DMS79 (cell line): ENCODE data around the gene CCDC127.
"Not testable (repeated sequence)": the region's sequence is repeated elsewhere in the genome, so short reads cannot be mapped to it uniquely, and the experiment has no call there.

ENCODE experiments used
- DNase-seq: peaks from one replicate; lab custom pipeline; 2025; lab: John Stamatoyannopoulos, UW

Gene CCDC127, protein sequence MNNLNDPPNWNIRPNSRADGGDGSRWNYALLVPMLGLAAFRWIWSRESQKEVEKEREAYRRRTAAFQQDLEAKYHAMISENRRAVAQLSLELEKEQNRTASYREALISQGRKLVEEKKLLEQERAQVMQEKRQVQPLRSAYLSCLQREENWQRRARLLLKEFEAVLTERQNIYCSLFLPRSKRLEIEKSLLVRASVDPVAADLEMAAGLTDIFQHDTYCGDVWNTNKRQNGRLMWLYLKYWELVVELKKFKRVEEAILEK

DNA sequence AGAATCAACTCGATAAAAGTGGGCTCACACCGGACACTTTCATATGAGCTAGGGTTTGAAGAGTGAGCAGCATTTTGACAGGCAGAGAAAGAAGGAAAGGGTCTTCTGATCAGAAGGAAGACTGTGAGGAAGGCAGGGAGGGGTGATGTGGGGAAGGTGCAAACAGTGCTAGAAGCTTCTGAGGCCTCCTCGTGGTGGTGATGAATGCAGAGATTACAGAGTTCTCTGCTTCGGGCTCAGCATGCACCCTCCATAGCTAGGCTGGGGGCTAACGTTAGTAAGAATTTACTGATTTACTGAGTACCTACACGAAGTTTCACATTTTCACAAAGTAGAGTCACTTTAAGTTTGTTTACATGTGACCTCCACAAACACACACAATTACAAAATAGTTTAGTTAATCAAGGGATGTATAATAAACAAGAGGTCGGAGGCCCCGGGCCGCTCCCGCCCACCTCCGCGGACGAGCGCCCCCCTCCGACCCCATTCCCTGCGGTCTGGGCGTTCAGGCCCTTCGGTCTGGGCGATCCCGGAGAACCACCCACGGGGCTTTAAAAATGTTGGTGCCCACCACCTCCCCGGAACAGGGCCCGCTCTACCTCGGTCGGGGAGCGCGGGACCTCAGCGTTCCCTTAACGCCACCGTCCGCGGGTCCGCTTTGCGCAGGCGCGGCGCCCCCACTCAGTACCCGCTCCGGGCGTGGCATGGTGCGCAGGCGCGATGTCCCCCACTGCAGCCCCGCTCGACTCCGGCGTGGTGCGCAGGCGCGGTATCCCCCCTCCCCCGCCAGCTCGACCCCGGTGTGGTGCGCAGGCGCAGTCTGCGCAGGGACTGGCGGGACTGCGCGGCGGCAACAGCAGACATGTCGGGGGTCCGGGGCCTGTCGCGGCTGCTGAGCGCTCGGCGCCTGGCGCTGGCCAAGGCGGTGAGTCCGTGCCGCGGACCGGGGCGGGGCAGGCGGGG lies at the start of gene CCDC127, which contains the start of gene SDHA:
Gene CCDC127 (minus strand): TSS at position 660 of the 963 bp plus-strand sequence. CDS start 1,304 bp downstream, outside the sequence.
Gene SDHA (plus strand): TSS at position 827 of the 963 bp plus-strand sequence. CDS start 36 bp downstream, at position 863.
- peak; percentile 73 for DNase-seq

DNA sequence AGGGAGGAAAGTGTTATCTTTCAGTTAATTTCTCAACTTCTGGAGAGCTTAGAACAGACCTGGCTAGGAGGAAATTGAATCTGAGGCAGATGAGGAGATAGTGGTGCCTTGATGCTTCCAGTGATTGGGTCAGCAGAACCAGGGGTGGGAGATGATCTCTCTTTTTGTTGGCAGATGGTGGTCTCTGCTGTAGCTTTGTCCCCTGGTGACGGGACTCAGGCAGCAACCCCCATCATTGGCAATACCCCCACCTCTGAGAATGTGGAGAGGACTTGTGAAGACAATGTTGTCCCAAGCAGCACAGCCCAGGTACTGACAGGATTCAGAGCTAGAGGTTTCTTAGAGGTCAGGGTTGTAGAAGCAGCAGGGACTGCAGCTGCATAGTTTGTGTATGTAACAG lies 49.8 kb upstream of the CCDC127 start:
- DNase-seq, result no peak

DNA sequence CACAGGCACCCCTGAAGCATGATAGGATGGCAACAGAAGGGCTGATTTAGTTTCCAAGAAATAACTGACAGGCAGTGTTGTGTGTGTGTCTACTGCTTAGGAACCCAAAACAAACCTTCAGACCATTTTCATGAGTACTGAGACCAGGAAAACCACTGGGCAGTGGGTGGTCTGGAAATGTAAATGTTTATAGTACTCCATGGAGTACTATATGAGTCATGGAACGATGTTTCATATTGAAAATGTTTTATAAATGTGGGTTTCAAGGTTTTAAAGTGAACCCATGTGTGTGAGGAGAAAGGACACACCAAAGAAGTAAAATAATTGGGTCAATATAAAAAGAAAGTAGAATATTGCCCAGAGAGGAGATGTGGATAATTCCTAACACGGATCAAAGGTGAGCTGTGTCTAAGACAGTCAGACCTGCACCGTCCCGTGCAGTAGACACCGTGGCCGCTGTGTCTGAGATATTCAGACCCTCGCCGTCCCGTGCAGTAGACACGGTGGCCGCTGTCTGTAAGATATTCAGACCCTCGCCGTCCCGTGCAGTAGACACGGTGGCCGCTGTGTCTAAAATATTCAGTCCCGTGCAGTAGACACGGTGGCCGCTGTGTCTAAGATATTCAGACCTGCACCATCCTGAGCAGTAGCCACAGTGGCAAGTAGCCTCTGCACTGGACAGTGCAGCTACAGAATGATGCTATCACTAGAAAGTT lies 48.5 kb upstream of the CCDC127 start:
- not testable (repeated sequence) for DNase-seq

DNA sequence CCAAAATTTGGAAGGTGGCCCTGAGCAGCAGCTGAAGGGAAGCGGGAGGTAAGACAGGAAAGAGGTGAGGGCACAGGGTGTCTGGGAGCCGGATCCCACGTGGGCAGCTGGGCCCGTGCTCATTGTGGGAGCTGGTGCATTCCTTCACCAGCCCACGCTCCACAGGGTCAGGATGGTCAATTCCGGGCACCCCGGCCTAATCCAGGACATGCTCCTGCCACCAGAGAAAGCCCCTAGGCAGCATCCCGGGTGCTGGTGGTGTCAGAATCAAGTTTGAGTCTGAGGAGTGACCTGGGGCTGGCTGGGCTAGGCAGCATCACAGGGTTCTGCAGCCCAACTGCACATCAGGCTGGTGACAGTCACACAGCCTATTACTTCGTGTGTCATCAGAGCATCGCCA lies 46.4 kb upstream of the CCDC127 start:
- DNase-seq, result no peak

DNA sequence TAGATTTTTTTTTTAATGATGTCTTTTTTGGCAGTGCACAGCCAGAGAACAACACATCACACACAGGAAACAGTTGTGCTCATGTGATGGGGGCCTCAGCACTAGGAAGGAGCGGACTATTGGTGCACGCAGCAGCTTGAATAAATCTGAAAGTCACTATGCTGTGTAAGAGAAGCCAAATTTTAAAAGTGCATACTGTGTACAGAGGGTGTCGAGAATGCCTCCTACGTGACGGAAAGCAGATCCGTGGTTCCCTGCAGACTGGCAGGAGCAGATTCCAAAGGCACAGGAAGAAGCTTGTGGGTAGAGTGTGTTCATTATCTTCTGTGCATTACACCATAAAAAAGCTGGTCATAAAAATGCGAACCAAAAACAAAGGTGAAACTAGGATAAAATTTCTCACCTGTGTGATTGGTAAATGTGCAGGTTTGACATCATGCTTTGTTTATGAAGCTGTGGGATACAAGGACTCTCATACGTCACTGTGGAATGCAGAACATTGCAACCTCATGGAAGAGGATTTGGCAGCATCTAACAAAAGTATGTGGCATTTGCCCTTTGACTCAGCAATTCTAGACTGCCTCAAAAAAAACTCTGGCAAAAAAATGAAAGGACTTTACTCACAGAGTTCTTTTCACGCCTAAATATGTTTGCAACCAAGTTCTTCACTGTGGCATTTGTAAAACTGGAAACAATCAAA lies 45.5 kb upstream of the CCDC127 start:
- DNase-seq, result not testable (repeated sequence)

DNA sequence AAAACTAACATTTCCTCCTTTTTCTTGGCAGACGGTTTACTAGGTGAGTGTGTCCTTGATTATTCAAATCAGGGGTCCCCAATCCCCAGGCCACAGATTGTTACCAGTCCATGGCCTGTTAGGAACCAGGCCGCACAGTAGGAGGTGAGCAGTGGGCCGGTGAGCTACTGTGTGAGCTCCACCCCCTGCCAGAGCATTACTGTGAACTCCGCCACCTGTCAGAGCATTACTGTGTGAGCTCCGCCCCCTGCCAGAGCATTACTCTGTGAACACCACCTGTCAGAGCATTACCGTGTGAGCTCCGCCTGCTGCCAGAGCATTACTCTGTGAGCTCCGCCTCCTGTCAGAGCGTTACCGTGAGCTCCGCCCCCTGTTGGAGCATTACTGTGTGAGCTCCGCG lies 39.2 kb upstream of the CCDC127 start:
- no peak for DNase-seq

DNA sequence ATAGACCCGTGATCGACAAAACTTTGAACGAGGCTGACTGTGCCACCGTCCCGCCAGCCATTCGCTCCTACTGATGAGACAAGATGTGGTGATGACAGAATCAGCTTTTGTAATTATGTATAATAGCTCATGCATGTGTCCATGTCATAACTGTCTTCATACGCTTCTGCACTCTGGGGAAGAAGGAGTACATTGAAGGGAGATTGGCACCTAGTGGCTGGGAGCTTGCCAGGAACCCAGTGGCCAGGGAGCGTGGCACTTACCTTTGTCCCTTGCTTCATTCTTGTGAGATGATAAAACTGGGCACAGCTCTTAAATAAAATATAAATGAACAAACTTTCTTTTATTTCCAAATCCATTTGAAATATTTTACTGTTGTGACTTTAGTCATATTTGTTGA lies 38.4 kb upstream of the CCDC127 start:
- not testable (repeated sequence) for DNase-seq

DNA sequence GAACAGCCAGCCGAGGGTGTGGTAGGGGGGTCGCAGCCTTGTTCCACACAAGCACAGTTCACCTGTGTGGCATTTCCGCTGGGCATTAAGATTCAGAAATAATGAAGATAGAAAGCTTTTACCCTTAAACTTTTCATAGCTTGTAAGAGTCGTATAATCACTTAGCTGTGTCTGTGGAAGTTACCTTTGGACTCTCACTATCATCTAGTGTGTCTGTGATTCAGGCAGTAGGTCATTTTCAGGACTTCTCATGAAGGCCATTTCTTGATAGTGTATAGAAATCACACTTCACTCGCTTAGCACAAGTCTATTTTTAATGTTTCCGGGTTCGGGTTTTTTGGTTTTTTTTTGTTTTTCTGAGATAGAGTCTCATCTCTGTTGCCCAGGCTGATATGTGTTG lies 37.2 kb upstream of the CCDC127 start:
- DNase-seq, result not testable (repeated sequence)

DNA sequence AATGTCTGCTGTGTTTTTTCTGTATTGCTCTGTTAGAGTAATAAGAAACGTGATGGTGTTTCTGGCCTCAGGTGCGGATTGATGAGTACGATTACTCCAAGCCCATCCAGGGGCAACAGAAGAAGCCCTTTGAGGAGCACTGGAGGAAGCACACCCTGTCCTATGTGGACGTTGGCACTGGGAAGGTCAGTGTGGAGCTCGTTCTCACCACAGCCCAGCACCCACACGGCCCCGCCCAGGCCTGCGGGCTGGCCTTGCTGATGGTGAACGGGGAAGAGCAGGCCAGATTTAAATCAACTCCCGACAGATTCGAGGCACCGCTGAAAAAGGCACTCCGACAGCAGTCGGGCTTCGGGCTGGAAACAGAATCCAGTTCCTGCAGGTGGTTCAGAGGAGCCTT lies 36.4 kb upstream of the CCDC127 start:
- DNase-seq, result not testable (repeated sequence)

DNA sequence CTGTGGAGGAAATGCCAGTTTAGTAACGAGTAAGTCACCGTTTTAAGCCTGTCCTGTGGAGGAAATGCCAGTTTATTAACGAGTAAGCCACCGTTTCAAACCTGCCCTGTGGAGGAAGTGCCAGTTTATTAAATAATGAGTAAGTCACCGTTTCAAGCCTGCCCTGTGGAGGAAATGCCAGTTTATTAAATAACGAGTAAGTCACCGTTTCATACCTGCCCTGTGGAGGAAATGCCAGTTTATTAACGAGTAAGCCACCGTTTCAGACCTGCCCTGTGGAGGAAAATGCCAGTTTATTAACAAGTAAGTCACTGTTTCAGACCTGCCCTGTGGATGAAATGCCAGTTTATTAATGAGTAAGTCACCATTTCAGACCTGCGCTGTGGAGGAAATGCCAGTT lies 34.6 kb upstream of the CCDC127 start:
- DNase-seq, result no peak

DNA sequence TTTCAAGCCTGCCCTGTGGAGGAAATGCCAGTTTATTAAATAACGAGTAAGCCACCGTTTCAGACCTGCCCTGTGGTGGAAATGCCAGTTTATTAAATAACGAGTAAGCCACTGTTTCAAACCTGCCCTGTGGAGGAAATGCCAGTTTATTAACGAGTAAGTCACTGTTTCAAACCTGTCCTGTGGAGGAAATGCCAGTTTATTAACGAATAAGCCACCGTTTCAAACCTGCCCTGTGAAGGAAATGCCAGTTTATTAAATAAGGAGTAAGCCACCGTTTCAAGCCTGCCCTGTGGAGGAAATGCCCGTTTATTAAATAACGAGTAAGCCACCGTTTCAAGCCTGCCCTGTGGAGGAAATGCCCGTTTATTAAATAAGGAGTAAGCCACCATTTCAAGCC lies 34.0 kb upstream of the CCDC127 start:
- not testable (repeated sequence) for DNase-seq

DNA sequence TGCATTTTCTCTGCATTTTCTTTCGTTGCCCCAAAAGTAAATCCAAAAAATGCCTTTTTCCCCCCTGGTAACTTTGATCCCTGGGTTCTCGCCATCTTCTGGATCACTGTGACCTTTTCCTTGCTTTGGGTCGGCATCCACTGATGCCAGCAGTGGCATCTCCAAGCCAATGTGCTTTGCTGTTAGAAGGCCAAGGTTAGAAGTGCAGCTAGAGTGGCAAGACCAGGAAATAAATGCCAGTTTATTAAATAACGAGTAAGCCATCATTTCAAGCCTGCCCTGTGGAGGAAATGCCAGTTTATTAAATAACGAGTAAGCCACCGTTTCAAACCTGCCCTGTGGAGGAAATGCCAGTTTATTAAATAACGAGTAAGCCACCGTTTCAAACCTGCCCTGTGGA lies 33.6 kb upstream of the CCDC127 start:
- not testable (repeated sequence) for DNase-seq

DNA sequence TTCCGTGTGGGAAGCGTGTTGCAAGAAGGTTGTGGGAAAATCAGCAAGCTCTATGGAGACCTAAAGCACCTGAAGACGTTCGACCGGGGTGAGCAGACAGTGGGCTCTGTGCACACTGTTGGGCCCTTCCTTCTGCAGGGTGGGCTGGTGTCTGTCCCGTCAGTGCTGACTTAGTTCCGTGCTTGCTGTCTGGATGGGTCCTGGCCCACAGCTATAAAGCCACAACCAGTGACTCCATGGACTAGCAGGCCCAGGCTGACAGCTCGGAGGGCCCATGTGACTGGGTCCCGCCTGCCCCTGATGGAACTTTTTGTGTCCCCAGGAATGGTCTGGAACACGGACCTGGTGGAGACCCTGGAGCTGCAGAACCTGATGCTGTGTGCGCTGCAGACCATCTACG lies 33.1 kb upstream of the CCDC127 start:
- DNase-seq, result not testable (repeated sequence)

DNA sequence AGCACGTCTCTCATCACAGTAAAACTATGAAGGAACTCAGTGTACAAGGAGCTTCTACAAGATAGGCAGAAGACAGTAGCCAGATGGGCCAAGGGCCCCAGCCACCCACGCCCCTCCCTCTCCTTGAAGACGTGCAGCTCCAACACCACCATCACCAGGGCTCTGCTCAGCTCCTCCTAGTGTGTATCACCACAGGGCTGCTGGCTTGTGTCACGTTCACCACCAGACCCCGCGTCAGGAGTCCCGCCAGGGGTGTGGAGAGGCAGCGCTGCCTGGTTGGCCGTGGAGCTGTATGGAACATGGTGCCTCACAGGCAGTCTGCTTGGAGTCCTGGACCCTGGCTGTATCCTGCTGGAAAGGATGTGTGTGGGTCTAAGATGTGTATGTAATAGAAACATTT lies 32.4 kb upstream of the CCDC127 start:
- not testable (repeated sequence) for DNase-seq

DNA sequence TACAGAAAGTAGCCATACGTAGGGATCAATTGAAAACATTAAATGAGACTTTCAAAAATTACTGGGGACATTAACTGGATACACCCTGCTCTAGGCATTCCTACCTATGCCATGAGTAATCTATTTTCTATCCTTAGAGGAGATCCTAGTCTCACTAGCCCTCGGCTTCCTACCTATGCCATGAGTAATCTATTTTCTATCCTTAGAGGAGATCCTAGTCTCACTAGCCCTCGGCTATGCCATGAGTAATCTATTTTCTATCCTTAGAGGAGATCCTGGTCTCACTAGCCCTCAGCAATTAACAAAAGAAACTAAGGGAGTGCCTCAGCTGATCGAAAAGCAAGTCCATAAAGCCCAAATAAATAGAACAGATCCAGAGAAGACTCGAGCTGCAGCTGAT lies 27.8 kb upstream of the CCDC127 start:
- not testable (repeated sequence) for DNase-seq

DNA sequence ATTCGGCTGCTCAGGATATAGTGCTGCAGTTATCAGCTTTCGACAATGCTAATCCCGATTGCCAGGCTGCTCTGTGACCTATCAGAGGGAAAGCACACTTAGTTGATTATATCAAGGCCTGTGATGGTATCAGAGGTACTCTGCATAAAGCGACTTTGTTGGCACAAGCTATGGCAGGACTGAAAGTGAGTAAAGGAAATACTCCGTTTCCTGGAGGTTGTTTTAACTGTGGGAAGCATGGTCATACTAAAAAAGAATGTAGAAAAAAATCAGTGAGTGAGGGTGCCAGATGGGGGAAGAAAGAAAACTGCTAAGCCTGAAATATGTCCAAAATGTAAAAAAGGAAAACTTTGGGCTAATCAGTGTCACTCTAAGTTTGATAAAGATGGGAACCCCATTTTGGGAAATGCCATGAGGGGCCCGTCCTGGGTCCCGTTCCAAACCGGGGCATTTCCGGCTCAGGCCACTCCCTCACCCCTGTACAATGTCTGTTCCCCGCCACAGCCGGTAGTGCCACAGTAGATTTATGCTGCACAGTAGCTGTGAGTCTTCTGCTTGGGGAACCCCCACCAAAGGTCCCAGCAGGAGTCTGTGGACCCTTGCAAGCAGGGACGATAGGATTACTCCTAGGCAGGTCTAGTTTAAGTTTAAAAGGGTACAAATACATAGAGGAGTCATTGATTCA lies 25.9 kb upstream of the CCDC127 start:
- not testable (repeated sequence) for DNase-seq

DNA sequence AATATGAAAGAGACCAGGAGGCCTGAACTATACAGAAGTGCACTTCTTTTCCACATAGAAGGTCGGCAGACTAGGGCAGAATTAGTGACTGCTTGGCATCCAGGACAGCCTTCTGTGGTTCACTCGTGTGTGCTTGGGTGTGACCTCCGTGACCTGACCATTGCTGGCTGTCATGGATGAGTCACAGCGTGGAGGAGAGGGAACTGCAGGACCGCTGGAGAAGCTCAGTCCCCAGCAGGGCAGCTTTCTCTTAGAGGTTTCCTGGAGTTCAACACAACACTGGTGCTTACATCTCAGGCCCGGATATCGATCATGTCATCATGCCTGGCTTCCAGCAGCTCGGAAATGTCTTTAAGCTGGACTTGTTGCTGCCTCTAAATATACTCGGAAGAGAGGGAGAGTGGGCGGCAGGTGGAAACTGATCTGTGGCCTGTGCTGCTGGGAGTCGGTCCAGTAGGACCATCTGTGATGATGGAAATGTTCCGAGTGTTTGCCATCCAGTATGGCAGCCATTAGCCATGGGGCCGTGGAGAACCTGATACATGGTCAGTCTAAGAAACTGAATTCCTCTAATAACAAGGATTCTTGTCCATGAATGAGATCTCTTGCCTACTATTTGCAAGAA lies 23.2 kb upstream of the CCDC127 start:
- DNase-seq, result not testable (repeated sequence)

DNA sequence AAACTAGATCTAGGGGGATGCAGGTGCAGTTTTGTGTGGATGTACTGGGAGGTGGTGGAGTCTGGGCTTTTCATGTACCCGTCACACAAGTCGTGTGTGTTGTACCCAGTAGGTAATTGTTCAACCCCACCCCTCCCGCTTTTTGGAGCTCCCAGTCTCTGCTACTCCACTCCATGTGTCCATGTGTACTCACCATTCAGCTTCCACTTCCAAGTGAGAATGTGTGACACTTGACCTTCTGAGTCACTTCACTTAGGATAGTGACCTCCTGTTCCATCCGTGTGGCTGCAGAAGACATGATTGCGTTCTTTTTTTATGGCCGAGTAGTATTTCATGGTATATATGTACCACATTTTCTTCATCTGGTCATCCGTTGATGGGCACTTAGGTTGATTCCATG lies 22.6 kb upstream of the CCDC127 start:
- not testable (repeated sequence) for DNase-seq

DNA sequence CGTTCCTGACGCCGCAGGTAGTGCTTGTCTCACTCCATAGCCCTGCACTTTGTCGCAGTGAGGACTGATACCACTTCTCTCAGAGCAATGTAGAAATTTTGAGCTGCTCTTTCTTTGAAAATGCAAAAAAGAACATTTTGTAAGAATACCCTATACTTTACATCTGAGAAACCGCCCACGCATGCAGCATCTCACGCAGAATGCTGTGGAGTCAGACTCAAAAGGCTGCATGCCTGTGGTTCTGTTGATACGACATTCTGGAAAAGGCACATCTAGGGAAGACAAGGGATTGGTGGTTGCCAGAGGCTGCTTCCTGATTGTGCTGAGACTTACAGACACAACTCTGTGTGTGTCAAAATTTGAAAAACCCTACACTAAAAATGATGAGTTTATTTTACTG lies 20.0 kb upstream of the CCDC127 start:
- not testable (repeated sequence) for DNase-seq

DNA sequence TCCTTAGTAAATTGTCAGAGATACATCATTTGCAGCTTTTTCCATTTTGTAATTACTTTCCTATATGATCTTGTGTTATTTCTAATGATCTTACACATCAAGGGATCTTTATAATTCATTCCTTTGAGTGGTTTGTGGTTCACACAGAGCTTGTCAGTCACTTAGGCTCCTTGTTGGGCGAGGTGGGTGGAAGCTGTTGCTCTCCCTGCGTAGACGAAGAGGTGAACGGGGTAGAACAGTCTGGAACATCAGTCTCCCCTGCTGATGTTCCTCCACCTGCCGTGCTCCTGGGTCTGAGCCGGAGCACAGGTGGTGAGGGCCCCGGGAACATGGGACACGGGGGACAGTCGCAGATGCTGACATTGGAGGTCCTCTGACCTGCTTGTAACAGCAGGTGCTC lies 17.6 kb upstream of the CCDC127 start:
- not testable (repeated sequence) for DNase-seq
